Gastroesophageal sphincter (tissue), 4 donors: ENCODE data around the gene ARMH1. TPM values are rescaled to one million over a fixed set of nuclear protein-coding genes. Genes with fewer than 3 reads are reported as not detected.

Source experiments
- ATAC-seq: fragments of 150-250 bp; one replicate; pipeline ENCODE4 v1.9.1; 2016; ENCODE audit warnings: mild to moderate bottlenecking, moderate library complexity
- H3K27ac ChIP-seq, 4 donors: fragments of 200-600 bp; sonication (generic) in 3 of 4; 1 replicate in 3 of 4; 2 replicates in 1 of 4; pipeline ENCODE4 v1.5.1; 2016 to 2019
- H3K27me3 ChIP-seq: fragments of 200-600 bp; sonication (generic); one replicate; pipeline ENCODE4 v1.5.1; 2019
- H3K36me3 ChIP-seq, 2 donors: fragments of 200-600 bp; sonication (generic); one replicate each; pipeline ENCODE4 v1.5.1; 2019; ENCODE audit warnings: control low read depth in 1 of 2
- H3K4me1 ChIP-seq, 3 donors: fragments of 200-600 bp; sonication (generic); 1 replicate in 2 of 3; 2 replicates in 1 of 3; pipeline ENCODE4 v1.5.1; 2016 to 2019; ENCODE audit warnings: control low read depth in 2 of 3
- H3K4me3 ChIP-seq, 2 donors: fragments of 200-600 bp; sonication (generic); one replicate each; pipeline ENCODE4 v1.5.1; 2019; ENCODE audit warnings: mild to moderate bottlenecking in 1 of 2, moderate library complexity in 1 of 2
- H3K9me3 ChIP-seq, 3 donors: fragments of 200-600 bp; sonication (generic); one replicate each; pipeline ENCODE4 v1.5.1; 2017 to 2019; ENCODE audit warnings: control low read depth in 2 of 3
- CTCF ChIP-seq, 4 experiments: fragments of 200-600 bp in 2 of 4; fragments of 450-650 bp in 2 of 4; sonication (generic) in 1 of 4; IDR thresholded peaks; one replicate each; pipeline ENCODE4 v1.5.1; 2017 to 2019; ENCODE audit warnings: antibody characterized with exemption in 4 of 4, mild to moderate bottlenecking in 2 of 4, moderate library complexity in 2 of 4
- EP300 ChIP-seq: sonication (generic); formaldehyde crosslinking; IDR thresholded peaks from one replicate; pipeline ENCODE4 v1.6.1; 2017; ENCODE audit warnings: antibody characterized with exemption, mild to moderate bottlenecking
- POLR2A ChIP-seq, 2 donors: fragments of 450-650 bp; IDR thresholded peaks; one replicate each; pipeline ENCODE4 v1.6.1; 2017; ENCODE audit warnings: antibody characterized with exemption in 2 of 2, mild to moderate bottlenecking in 2 of 2, moderate library complexity in 1 of 2
- POLR2AphosphoS5 ChIP-seq: sonication (generic); formaldehyde crosslinking; IDR thresholded peaks from one replicate; pipeline ENCODE4 v1.6.1; 2017; ENCODE audit warnings: antibody characterized with exemption
- WGBS, 2 donors: methylation state at CpG; one replicate each; pipeline ENCODE4 v1.1.5; 2018; ENCODE audit warnings: low coverage in 1 of 2; 5-methylcytosine and 5-hydroxymethylcytosine counted together
- total RNA-seq, 4 donors: library from RNA; depleted of rRNA; stranded (reverse); fragments of >200 nt; gene quantifications; one replicate each; pipeline ENCODE4 v1.1.0, GENCODE V29; 2016

Gene ARMH1
- total RNA-seq, 4 donors from 2014 or later = 0.66 to 3.0 (median 1.3) TPM

GRCh38 chr1:44642255-44642654 is 32.3 kb upstream of the ARMH1 start:
- H3K27me3 ChIP-seq = no peaks in the 10 kb centered on the region
- no peak for TF ChIP-seq EP300
- no peak for TF ChIP-seq POLR2AphosphoS5
- TF ChIP-seq CTCF (IDR thresholded peaks at IDR 0.05) = no peak
- no peak for TF ChIP-seq POLR2A (IDR thresholded peaks at IDR 0.05)
- H3K27ac ChIP-seq = peak overlapping the region in 3 of 4 donors; percentile 86 to 93 (median 88)
- H3K36me3 ChIP-seq = peaks cover 0 to 100% of the 10 kb centered on the region in 2 donors
- H3K9me3 ChIP-seq = no peaks in the 10 kb centered on the region
- ATAC-seq = no peak
- peaks cover 12 to 73% (median 43%) of the 10 kb centered on the region in 3 donors for H3K4me1 ChIP-seq
- no peak overlapping the region for H3K4me3 ChIP-seq
- WGBS, 2 donors = 83 to 94% methylated on average over 2 of the region's 2 CpGs

- WGBS, 2 donors = 90% methylated on average over 2 of the region's 3 CpGs; no CpG with 5 or more reads in 1 of the 2 donors
- no peaks in the 10 kb centered on the region for H3K9me3 ChIP-seq
- no peak overlapping the region for H3K4me3 ChIP-seq
- H3K36me3 ChIP-seq = peaks cover 0 to 100% of the 10 kb centered on the region in 2 donors
- H3K27me3 ChIP-seq = no peaks in the 10 kb centered on the region
- ATAC-seq = no peak
- H3K27ac ChIP-seq = peak overlapping the region in 3 of 4 donors; percentile 86 to 93 (median 88)
- peaks cover 12 to 68% (median 43%) of the 10 kb centered on the region in 3 donors for H3K4me1 ChIP-seq
- TF ChIP-seq POLR2A (IDR thresholded peaks at IDR 0.05) = no peak
- TF ChIP-seq EP300 = no peak
- TF ChIP-seq POLR2AphosphoS5 = no peak
- TF ChIP-seq CTCF (IDR thresholded peaks at IDR 0.05) = no peak
These were observed 31.6 kb upstream of the ARMH1 start for GRCh38 chr1:44642925-44643324.

- Histone ChIP-seq H3K27me3 (no peaks in the 10 kb centered on the region), H3K36me3 (peaks cover 0 to 99% of the 10 kb centered on the region in 2 donors), H3K9me3 (no peaks in the 10 kb centered on the region), H3K4me3 (no peak overlapping the region), H3K27ac (peak overlapping the region in 3 of 4 donors; percentile 86 to 93 (median 88)), H3K4me1 (peaks cover 12 to 64% (median 43%) of the 10 kb centered on the region in 3 donors)
- whole genome bisulfite sequencing, 2 donors = 40 to 48% methylated on average over 3 to 4 of the region's 9 CpGs
- no peak for TF ChIP-seq POLR2AphosphoS5
- no peak for TF ChIP-seq POLR2A (IDR thresholded peaks at IDR 0.05)
- TF ChIP-seq CTCF (IDR thresholded peaks at IDR 0.05) = no peak
- no peak for TF ChIP-seq EP300
- ATAC-seq = no peak
These were observed 30.7 kb upstream of the ARMH1 start for GRCh38 chr1:44643721-44644334.

GRCh38 chr1:44644806-44645205 is 29.7 kb upstream of the ARMH1 start:
- Histone ChIP-seq H3K27me3 (no peaks in the 10 kb centered on the region), H3K36me3 (peaks cover 0 to 99% of the 10 kb centered on the region in 2 donors), H3K4me1 (peaks cover 12 to 64% (median 43%) of the 10 kb centered on the region in 3 donors), H3K4me3 (no peak overlapping the region), H3K9me3 (no peaks in the 10 kb centered on the region), H3K27ac (peak overlapping the region; percentile 57 to 93 (median 87))
- no CpG with 5 or more reads among the region's 7 CpGs for WGBS, 2 donors
- TF ChIP-seq CTCF (IDR thresholded peaks at IDR 0.05) = no peak
- ATAC-seq = no peak
